HG03039 (cell line): ENCODE measurements around the gene STEEP1.

Source experiments
- ATAC-seq: cut with Tn5 transposase; IDR thresholded peaks from one replicate; pipeline ENCODE4 v1.9.1; 2021; ENCODE audit warnings: mild to moderate bottlenecking, moderate library complexity; ENCODE audit not compliant: unreplicated experiment

STEEP1 gene

GRCh38 chrX:119489212-119490074, 75.8 kb downstream of the STEEP1 start:
- no peak for ATAC-seq

- ATAC-seq: no peak
Observed at GRCh38 chrX:119488749-119489148, 76.5 kb downstream of the STEEP1 start.
